ENCODE results near the gene ARID1B.

The ARID1B gene

GRCh38 chr6:157166784-157167183 is 389.6 kb downstream of the ARID1B start:
- H3K4me3 ChIP-seq (ENCODE audit: low read depth, low read length): no peak overlapping the region
- no peaks in the 10 kb centered on the region for H3K9me3 ChIP-seq (ENCODE audit: control insufficient read depth, low read length)
- no peak overlapping the region for H3K4me2 ChIP-seq (ENCODE audit: low read length)
- H3K36me3 ChIP-seq (ENCODE audit: control insufficient read depth, insufficient read depth, low read length): no peaks in the 10 kb centered on the region
- H3K4me1 ChIP-seq: peaks cover 6% of the 10 kb centered on the region
- H3K27me3 ChIP-seq (ENCODE audit: control insufficient read depth, insufficient read depth, low read length): no peaks in the 10 kb centered on the region
- TF ChIP-seq CTCF (IDR thresholded peaks at IDR 0.05): no peak
- peaks cover 6% of the 10 kb centered on the region for H3K79me2 ChIP-seq
- no peak overlapping the region for H2AFZ ChIP-seq
- no peak overlapping the region for H3K27ac ChIP-seq
- H3K9ac ChIP-seq: no peak overlapping the region

GRCh38 chr6:157167837-157168236 is 390.7 kb downstream of the ARID1B start:
- no peaks in the 10 kb centered on the region for H3K36me3 ChIP-seq (ENCODE audit: control insufficient read depth, insufficient read depth, low read length)
- H3K79me2 ChIP-seq: peaks cover 5% of the 10 kb centered on the region
- H3K4me2 ChIP-seq (ENCODE audit: low read length): no peak overlapping the region
- no peaks in the 10 kb centered on the region for H3K9me3 ChIP-seq (ENCODE audit: control insufficient read depth, low read length)
- H3K4me1 ChIP-seq: peaks cover 6% of the 10 kb centered on the region
- H2AFZ ChIP-seq: no peak overlapping the region
- TF ChIP-seq CTCF (IDR thresholded peaks at IDR 0.05): no peak
- H3K27me3 ChIP-seq (ENCODE audit: control insufficient read depth, insufficient read depth, low read length): no peaks in the 10 kb centered on the region
- H3K27ac ChIP-seq: no peak overlapping the region
- H3K9ac ChIP-seq: no peak overlapping the region
- no peak overlapping the region for H3K4me3 ChIP-seq (ENCODE audit: low read depth, low read length)

GRCh38 chr6:157168471-157168870 is 391.3 kb downstream of the ARID1B start:
- no peaks in the 10 kb centered on the region for H3K9me3 ChIP-seq (ENCODE audit: control insufficient read depth, low read length)
- no peak overlapping the region for H3K9ac ChIP-seq
- H3K27me3 ChIP-seq (ENCODE audit: control insufficient read depth, insufficient read depth, low read length): no peaks in the 10 kb centered on the region
- no peak overlapping the region for H2AFZ ChIP-seq
- peaks cover 5% of the 10 kb centered on the region for H3K79me2 ChIP-seq
- no peak for TF ChIP-seq CTCF (IDR thresholded peaks at IDR 0.05)
- no peak overlapping the region for H3K4me2 ChIP-seq (ENCODE audit: low read length)
- no peak overlapping the region for H3K4me3 ChIP-seq (ENCODE audit: low read depth, low read length)
- no peaks in the 10 kb centered on the region for H3K36me3 ChIP-seq (ENCODE audit: control insufficient read depth, insufficient read depth, low read length)
- H3K4me1 ChIP-seq: peaks cover 6% of the 10 kb centered on the region
- no peak overlapping the region for H3K27ac ChIP-seq

GRCh38 chr6:157169226-157169625 is 392.0 kb downstream of the ARID1B start:
- Histone ChIP-seq H3K79me2 (peaks cover 5% of the 10 kb centered on the region), H3K27ac (no peak overlapping the region), H3K9me3 (ENCODE audit: control insufficient read depth, low read length) (no peaks in the 10 kb centered on the region), H3K4me2 (ENCODE audit: low read length) (no peak overlapping the region), H3K9ac (no peak overlapping the region), H3K4me1 (peaks cover 6% of the 10 kb centered on the region), H2AFZ (no peak overlapping the region), H3K36me3 (ENCODE audit: control insufficient read depth, insufficient read depth, low read length) (no peaks in the 10 kb centered on the region), H3K27me3 (ENCODE audit: control insufficient read depth, insufficient read depth, low read length) (no peaks in the 10 kb centered on the region), H3K4me3 (ENCODE audit: low read depth, low read length) (no peak overlapping the region)
- no peak for TF ChIP-seq CTCF (IDR thresholded peaks at IDR 0.05)

- Histone ChIP-seq H3K27ac (no peak overlapping the region), H3K36me3 (ENCODE audit: control insufficient read depth, insufficient read depth, low read length) (no peaks in the 10 kb centered on the region), H3K4me2 (ENCODE audit: low read length) (no peak overlapping the region), H3K27me3 (ENCODE audit: control insufficient read depth, insufficient read depth, low read length) (no peaks in the 10 kb centered on the region), H3K4me3 (ENCODE audit: low read depth, low read length) (no peak overlapping the region), H3K9ac (no peak overlapping the region), H3K9me3 (ENCODE audit: control insufficient read depth, low read length) (no peaks in the 10 kb centered on the region), H3K79me2 (peaks cover 5% of the 10 kb centered on the region), H2AFZ (no peak overlapping the region), H3K4me1 (peaks cover 6% of the 10 kb centered on the region)
- no peak for TF ChIP-seq CTCF (IDR thresholded peaks at IDR 0.05)
These were observed 392.5 kb downstream of the ARID1B start for GRCh38 chr6:157169656-157170055.
